Transverse colon (tissue), 4 donors: ENCODE results near the gene FBLN2.

Source experiments
- EP300 ChIP-seq: sonication (generic); formaldehyde crosslinking; IDR thresholded peaks from one replicate; pipeline ENCODE4 v1.6.1; 2017; ENCODE audit warnings: antibody characterized with exemption, low read depth
- POLR2AphosphoS5 ChIP-seq, 3 donors: sonication (generic); formaldehyde crosslinking; IDR thresholded peaks; one replicate each; pipeline ENCODE4 v1.6.1; 2016; ENCODE audit warnings: antibody characterized with exemption in 3 of 3
- TF ChIP-seq, protein P1 (sequence below), 5 experiments: fragments of 200-600 bp in 3 of 5; fragments of 450-650 bp in 2 of 5; sonication (generic) in 3 of 5; IDR thresholded peaks; 1 replicate in 2 of 5; 2 replicates in 3 of 5; pipeline ENCODE4 v1.5.1; 2016 to 2017; ENCODE audit warnings: antibody characterized with exemption in 5 of 5, inconsistent platforms in 3 of 5, mild to moderate bottlenecking in 2 of 5, moderate library complexity in 1 of 5

DNA sequence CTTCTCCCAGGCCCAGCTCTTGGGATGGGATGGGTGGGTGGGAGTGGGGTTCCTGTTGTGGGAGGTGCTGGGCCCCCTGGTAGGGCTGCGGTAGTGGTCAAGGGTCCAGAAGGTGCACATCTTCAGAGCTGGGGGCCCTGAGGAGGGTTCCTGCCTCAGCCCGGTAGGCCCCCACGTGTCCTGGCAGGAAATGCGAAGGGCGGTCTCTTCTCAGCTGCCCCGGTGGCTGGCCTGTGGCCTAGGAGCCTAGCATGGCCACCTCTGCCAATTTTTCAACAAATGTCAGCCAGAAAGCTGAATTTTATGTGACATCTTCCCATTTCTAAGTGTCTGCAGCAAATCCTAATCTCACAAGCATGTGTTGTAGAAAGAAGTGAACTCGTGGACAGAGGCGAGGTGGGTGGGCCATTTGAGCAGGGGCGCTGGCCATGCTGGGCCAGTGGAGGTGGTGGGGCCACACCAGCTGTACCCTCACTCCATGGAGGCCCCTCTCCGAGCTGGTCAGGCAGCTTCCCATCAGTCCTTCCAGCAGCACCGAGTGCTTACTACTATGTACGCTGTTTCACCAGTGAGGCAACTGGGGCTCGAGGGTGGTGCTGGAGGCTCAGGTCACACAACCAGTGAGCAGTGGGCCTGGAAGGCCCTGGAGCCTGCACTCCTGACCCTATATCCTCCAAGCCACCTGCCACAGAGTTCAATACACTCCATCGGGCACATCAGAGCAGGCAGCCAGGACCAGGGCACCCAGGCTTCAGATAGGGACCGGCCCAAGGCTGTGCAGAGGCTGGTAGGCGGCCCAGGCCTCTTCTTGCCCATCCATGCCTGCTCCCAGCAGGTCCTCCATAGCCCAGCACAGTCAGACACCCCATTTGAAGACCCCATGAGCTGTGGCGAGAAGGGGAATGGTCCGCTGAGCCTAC, 23.2 kb downstream of the FBLN2 start:
- TF ChIP-seq EP300: no peak
- TF ChIP-seq, protein P1, sequence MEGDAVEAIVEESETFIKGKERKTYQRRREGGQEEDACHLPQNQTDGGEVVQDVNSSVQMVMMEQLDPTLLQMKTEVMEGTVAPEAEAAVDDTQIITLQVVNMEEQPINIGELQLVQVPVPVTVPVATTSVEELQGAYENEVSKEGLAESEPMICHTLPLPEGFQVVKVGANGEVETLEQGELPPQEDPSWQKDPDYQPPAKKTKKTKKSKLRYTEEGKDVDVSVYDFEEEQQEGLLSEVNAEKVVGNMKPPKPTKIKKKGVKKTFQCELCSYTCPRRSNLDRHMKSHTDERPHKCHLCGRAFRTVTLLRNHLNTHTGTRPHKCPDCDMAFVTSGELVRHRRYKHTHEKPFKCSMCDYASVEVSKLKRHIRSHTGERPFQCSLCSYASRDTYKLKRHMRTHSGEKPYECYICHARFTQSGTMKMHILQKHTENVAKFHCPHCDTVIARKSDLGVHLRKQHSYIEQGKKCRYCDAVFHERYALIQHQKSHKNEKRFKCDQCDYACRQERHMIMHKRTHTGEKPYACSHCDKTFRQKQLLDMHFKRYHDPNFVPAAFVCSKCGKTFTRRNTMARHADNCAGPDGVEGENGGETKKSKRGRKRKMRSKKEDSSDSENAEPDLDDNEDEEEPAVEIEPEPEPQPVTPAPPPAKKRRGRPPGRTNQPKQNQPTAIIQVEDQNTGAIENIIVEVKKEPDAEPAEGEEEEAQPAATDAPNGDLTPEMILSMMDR (IDR thresholded peaks at IDR 0.05): no peak
- no peak for TF ChIP-seq POLR2AphosphoS5 (IDR thresholded peaks at IDR 0.05)
